IMR-90 (cell line): ENCODE data around the gene PLA2G15. TPM values are rescaled to one million over a fixed set of nuclear protein-coding genes. Genes with fewer than 3 reads are reported as not detected.

Experiments
- ATAC-seq: fragments of 200-7000 bp; cut with Tn5 transposase; 2 replicates; pipeline ENCODE4 v1.9.1; 2020; ENCODE audit warnings: low read depth, mild to moderate bottlenecking, moderate library complexity
- BruUV-seq: library from RNA; stranded (reverse); fragments of 400-500 nt; replicated peaks from 2 replicates; lab custom pipeline; 2021; lab: Mats Ljungman, UMichigan
- CTCF ChIA-PET: fragments of 300-600 bp; formaldehyde crosslinking; extraction: SDS; loops from one replicate; lab custom pipeline; 2021; ENCODE audit warnings: antibody characterized with exemption; lab: Yijun Ruan, JAX
- POLR2A ChIA-PET: fragments of 300-600 bp; sonication (Branson Sonifier 250); formaldehyde crosslinking; loops from one replicate; lab custom pipeline; 2022; ENCODE audit warnings: antibody characterized with exemption; ENCODE audit not compliant: unreplicated experiment; lab: Charles Lee
- DNase-seq: peaks from one replicate; pipeline ENCODE4 v3.0.0; 2013
- H2AFZ ChIP-seq: replicated peaks from 2 replicates; pipeline ENCODE3; 2013; ENCODE audit warnings: low read length, mild to moderate bottlenecking; ENCODE audit not compliant: poor library complexity
- H2AK5ac ChIP-seq: 2 replicates; pipeline ENCODE4 v1.6.1; 2013; ENCODE audit warnings: low read depth, low read length, inconsistent platforms
- H2AK9ac ChIP-seq: replicated peaks from 2 replicates; pipeline ENCODE3; 2013; ENCODE audit warnings: mild to moderate bottlenecking, low read depth, low read length, moderate library complexity; ENCODE audit not compliant: poor library complexity
- H2BK120ac ChIP-seq: 2 replicates; pipeline ENCODE4 v1.6.1; 2013; ENCODE audit warnings: low read depth, low read length, inconsistent platforms
- H2BK15ac ChIP-seq: 3 replicates; pipeline ENCODE4 v1.6.1; 2013; ENCODE audit warnings: low read depth, low read length, inconsistent platforms
- H2BK20ac ChIP-seq: 2 replicates; pipeline ENCODE4 v1.6.1; 2013; ENCODE audit warnings: low read depth, mild to moderate bottlenecking, inconsistent platforms, low read length, moderate library complexity
- H2BK5ac ChIP-seq: 2 replicates; pipeline ENCODE4 v1.6.1; 2013; ENCODE audit warnings: mild to moderate bottlenecking, low read depth, low read length, inconsistent platforms; ENCODE audit not compliant: poor library complexity, severe bottlenecking
- H3K14ac ChIP-seq: replicated peaks from 2 replicates; pipeline ENCODE4 v1.6.1; 2013; ENCODE audit warnings: low read depth, low read length, inconsistent platforms
- H3K18ac ChIP-seq: 2 replicates; pipeline ENCODE4 v1.6.1; 2013; ENCODE audit warnings: low read depth, low read length, control low read depth
- H3K23ac ChIP-seq: 2 replicates; pipeline ENCODE4 v1.6.1; 2013; ENCODE audit warnings: low read depth, low read length, inconsistent platforms
- H3K27ac ChIP-seq: 2 replicates; pipeline ENCODE4 v1.5.1; 2013; ENCODE audit warnings: mild to moderate bottlenecking, control low read depth, low read length; ENCODE audit not compliant: insufficient read depth
- H3K27me3 ChIP-seq: 2 replicates; pipeline ENCODE4 v1.6.1; 2013; ENCODE audit warnings: low read length; ENCODE audit not compliant: control insufficient read depth, insufficient read depth
- H3K36me3 ChIP-seq: 2 replicates; pipeline ENCODE4 v1.6.1; 2013; ENCODE audit warnings: low read length, mixed read lengths; ENCODE audit not compliant: control insufficient read depth, insufficient read depth
- H3K4ac ChIP-seq: 2 replicates; pipeline ENCODE4 v1.6.1; 2013; ENCODE audit warnings: low read depth, low read length, inconsistent platforms
- H3K4me1 ChIP-seq: 2 replicates; pipeline ENCODE4 v1.6.1; 2013; ENCODE audit warnings: low read length, mixed read lengths; ENCODE audit not compliant: control insufficient read depth, insufficient read depth
- H3K4me2 ChIP-seq: 2 replicates; pipeline ENCODE4 v1.6.1; 2013; ENCODE audit warnings: low read depth, mild to moderate bottlenecking, control low read depth, low read length, moderate library complexity
- H3K4me3 ChIP-seq: 2 replicates; pipeline ENCODE4 v1.5.1; 2013; ENCODE audit warnings: low read depth, mild to moderate bottlenecking, control low read depth, low read length, moderate library complexity; ENCODE audit not compliant: insufficient read depth
- H3K56ac ChIP-seq: 2 replicates; pipeline ENCODE4 v1.6.1; 2013; ENCODE audit warnings: low read length, inconsistent platforms; ENCODE audit not compliant: insufficient read depth; ENCODE audit errors: extremely low read depth
- H3K79me1 ChIP-seq, 2 experiments: 2 replicates each; pipeline ENCODE4 v1.6.1; 2013; ENCODE audit warnings: low read length in 2 of 2, inconsistent platforms in 1 of 2, low read depth in 1 of 2
- H3K9ac ChIP-seq: 2 replicates; pipeline ENCODE4 v1.6.1; 2013; ENCODE audit warnings: low read depth, low read length, control low read depth
- H3K9me1 ChIP-seq: 2 replicates; pipeline ENCODE4 v1.6.1; 2013; ENCODE audit warnings: low read length, inconsistent platforms; ENCODE audit not compliant: insufficient read depth
- H3K9me3 ChIP-seq: 2 replicates; pipeline ENCODE4 v1.6.1; 2013; ENCODE audit warnings: low read length; ENCODE audit not compliant: control insufficient read depth, insufficient read depth
- H4K20me1 ChIP-seq: 2 replicates; pipeline ENCODE4 v1.6.1; 2013; ENCODE audit warnings: low read length, inconsistent platforms; ENCODE audit not compliant: insufficient read depth
- H4K5ac ChIP-seq: 2 replicates; pipeline ENCODE4 v1.6.1; 2013; ENCODE audit warnings: mild to moderate bottlenecking, low read depth, low read length, control low read depth
- H4K8ac ChIP-seq, 2 experiments: 2 replicates each; pipeline ENCODE4 v1.6.1; 2013; ENCODE audit warnings: low read depth in 2 of 2, low read length in 2 of 2, control low read depth in 1 of 2, inconsistent platforms in 1 of 2
- H4K91ac ChIP-seq: 2 replicates; pipeline ENCODE4 v1.6.1; 2013; ENCODE audit warnings: low read depth, low read length, inconsistent platforms; ENCODE audit not compliant: insufficient read depth
- CTCF ChIP-seq: conservative IDR thresholded peaks from 2 replicates; pipeline ENCODE4 v1.5.1; 2012; ENCODE audit warnings: mild to moderate bottlenecking, low read depth, low read length, improper control_type of control experiment
- ELK1 ChIP-seq: fragments of 150-350 bp; IDR thresholded peaks from 2 replicates; pipeline ENCODE4 v1.6.1; 2016; ENCODE audit warnings: low read depth, mild to moderate bottlenecking, low read length, moderate library complexity, borderline replicate concordance
- MAZ ChIP-seq: IDR thresholded peaks from 2 replicates; pipeline ENCODE4 v1.6.1; 2012; ENCODE audit warnings: low read depth, mild to moderate bottlenecking, low read length, improper control_type of control experiment, moderate library complexity, borderline replicate concordance
- MXI1 ChIP-seq: IDR thresholded peaks from 2 replicates; pipeline ENCODE4 v1.6.1; 2012; ENCODE audit warnings: low read depth, mild to moderate bottlenecking, low read length, moderate library complexity, borderline replicate concordance
- RAD21 ChIP-seq: IDR thresholded peaks from 2 replicates; pipeline ENCODE4 v1.6.1; 2012; ENCODE audit warnings: low read length, improper control_type of control experiment
- RCOR1 ChIP-seq: IDR thresholded peaks from 2 replicates; pipeline ENCODE4 v1.6.1; 2012; ENCODE audit warnings: mild to moderate bottlenecking, low read length, improper control_type of control experiment; ENCODE audit not compliant: insufficient replicate concordance
- RFX5 ChIP-seq: IDR thresholded peaks from 2 replicates; pipeline ENCODE4 v1.8.0; 2012; ENCODE audit warnings: low read depth, mild to moderate bottlenecking, low read length, moderate library complexity
- SMC3 ChIP-seq: fragments of 150-350 bp; IDR thresholded peaks from 2 replicates; pipeline ENCODE4 v1.6.1; 2016; ENCODE audit warnings: low read depth, mild to moderate bottlenecking, antibody characterized with exemption, low read length, moderate library complexity
- WGBS, 2 experiments: methylation state at CpG; one replicate each; pipeline versions ENCODE4 v1.1.5 to v1.1.7; 2013; ENCODE audit warnings: missing lambda C conversion rate in 2 of 2; ENCODE audit not compliant: insufficient read length in 1 of 2; ENCODE audit errors: extremely low coverage in 2 of 2; 5-methylcytosine and 5-hydroxymethylcytosine counted together
- dilution Hi-C: fragments of 300-500 bp; cut with HindIII; formaldehyde crosslinking; loops from one replicate; pipeline ENCODE4 v1.14.3; 2018; ENCODE audit warnings: low sequenced_read_pairs; ENCODE audit not compliant: unreplicated experiment
- in situ Hi-C: fragments of 300-500 bp; cut with MboI; formaldehyde crosslinking; loops from 3 replicates; pipeline ENCODE4 v1.14.3; 2019; ENCODE audit warnings: low sequenced_read_pairs, inconsistent platforms, mixed read lengths
- intact Hi-C: fragments of 100-400 bp; cut with micrococcal nuclease; formaldehyde crosslinking; loops from 2 replicates; pipeline ENCODE4 v1.10.0; 2022
- polyA plus RNA-seq, 3 experiments: library from polyadenylated mRNA; depleted of rRNA; stranded (reverse); fragments of >200 nt; gene quantifications; 2 replicates each; pipeline ENCODE4 v1.2.3, GENCODE V29; 2012; ENCODE audit warnings: low replicate concordance in 1 of 3
- total RNA-seq: library from RNA; depleted of rRNA; stranded (reverse); fragments of >200 nt; gene quantifications from 2 replicates; pipeline ENCODE4 v1.2.3, GENCODE V29; 2012

The PLA2G15 gene
- total and polyA plus RNA-seq, 2 of the 4 experiments (the other 2 are of a cell fraction), result 19.5 to 31.7 TPM

GRCh38 chr16:68246666-68247065 is 1.5 kb downstream of the PLA2G15 start:
- intact Hi-C loops (no loop called here), in situ Hi-C loops (no loop called here), dilution Hi-C loops (no loop called here)
- no peak overlapping the region for H3K56ac ChIP-seq
- no TSS peak for BruUV-seq
- CTCF ChIA-PET, result no interaction called here
- no peaks in the 10 kb centered on the region for H3K27me3 ChIP-seq
- no peak for TF ChIP-seq SMC3
- TF ChIP-seq RAD21, result no peak
- no peak for TF ChIP-seq MAZ
- no peak for TF ChIP-seq RFX5
- no peak for TF ChIP-seq ELK1
- no peak for TF ChIP-seq MXI1
- TF ChIP-seq CTCF, result no peak
- TF ChIP-seq RCOR1, result no peak
- peaks cover 8% of the 10 kb centered on the region for H3K36me3 ChIP-seq
- H4K20me1 ChIP-seq, result no peaks in the 10 kb centered on the region
- no peak overlapping the region for H2BK120ac ChIP-seq
- H3K4me2 ChIP-seq, result 0 out of 2 replicates have a peak overlapping the region, but pooled peaks have one; percentile 94
- peaks cover 14% of the 10 kb centered on the region for H3K4me1 ChIP-seq
- no peak overlapping the region for H2BK20ac ChIP-seq
- peaks cover 30 to 49% of the 10 kb centered on the region in 2 experiments for H3K79me1 ChIP-seq
- H3K9me1 ChIP-seq, result peaks cover 27% of the 10 kb centered on the region
- peak overlapping the region; percentile 77 for H2AK9ac ChIP-seq
- H2BK5ac ChIP-seq, result no peak overlapping the region
- H4K91ac ChIP-seq, result no peak overlapping the region
- no peak overlapping the region for H4K5ac ChIP-seq
- H3K9me3 ChIP-seq, result no peaks in the 10 kb centered on the region
- no peak overlapping the region for H3K14ac ChIP-seq
- DNase-seq (no peak), ATAC-seq (no peak)
- no peak overlapping the region for H4K8ac ChIP-seq
- no peak overlapping the region for H3K9ac ChIP-seq
- POLR2A ChIA-PET, result no interaction called here
- no peak overlapping the region for H2AFZ ChIP-seq
- H2BK15ac ChIP-seq, result no peak overlapping the region
- H3K23ac ChIP-seq, result peak overlapping the region; percentile 27; the same call in 1 of the 2 replicates
- no peak overlapping the region for H3K4ac ChIP-seq
- 93% methylated on average over 4 of the region's 5 CpGs; no CpG with 5 or more reads in 1 of the 2 experiments for WGBS, 2 experiments
- no peak overlapping the region for H3K4me3 ChIP-seq
- H3K18ac ChIP-seq, result no peak overlapping the region
- H2AK5ac ChIP-seq, result no peak overlapping the region
- no peak overlapping the region for H3K27ac ChIP-seq
